DOHH2 (cell line): Measurements from ENCODE around the gene ADAM30.

Experiments used
- H3F3A ChIP-seq: fragments of 200-600 bp; sonication (generic), shearing (Covaris generic); 2 replicates; pipeline ENCODE4 v1.6.0; 2016; ENCODE audit warnings: antibody characterized with exemption, mild to moderate bottlenecking; ENCODE audit not compliant: control insufficient read depth, insufficient read depth
- H3K27ac ChIP-seq: fragments of 200-600 bp; sonication (generic); 2 replicates; pipeline ENCODE4 v1.5.1; 2014; ENCODE audit warnings: low read depth, mild to moderate bottlenecking, low read length, moderate library complexity
- H3K27me3 ChIP-seq: fragments of 200-600 bp; sonication (generic); 2 replicates; pipeline ENCODE4 v1.6.1; 2014; ENCODE audit warnings: mild to moderate bottlenecking, low read length, mixed read lengths; ENCODE audit not compliant: control insufficient read depth
- H3K36me3 ChIP-seq: fragments of 200-600 bp; sonication (generic); 2 replicates; pipeline ENCODE4 v1.6.1; 2014; ENCODE audit warnings: mild to moderate bottlenecking, low read length, moderate library complexity, mixed read lengths; ENCODE audit not compliant: control insufficient read depth
- H3K4me1 ChIP-seq: fragments of 200-600 bp; sonication (generic); 2 replicates; pipeline ENCODE4 v1.6.1; 2014; ENCODE audit warnings: mild to moderate bottlenecking, low read length, mixed read lengths; ENCODE audit not compliant: control insufficient read depth
- H3K4me2 ChIP-seq: fragments of 200-600 bp; sonication (generic); 2 replicates; pipeline ENCODE4 v1.6.0; 2014; ENCODE audit warnings: mild to moderate bottlenecking, low read length, moderate library complexity
- H3K4me3 ChIP-seq: fragments of 200-600 bp; sonication (generic); 2 replicates; pipeline ENCODE4 v1.5.1; 2014; ENCODE audit warnings: mild to moderate bottlenecking, low read length, mixed read lengths
- H3K79me2 ChIP-seq: fragments of 200-600 bp; sonication (generic); 2 replicates; pipeline ENCODE4 v1.6.1; 2014; ENCODE audit warnings: mild to moderate bottlenecking, low read length, mixed read lengths; ENCODE audit not compliant: control insufficient read depth
- H3K9me2 ChIP-seq: fragments of 200-600 bp; sonication (generic); replicated peaks from 2 replicates; pipeline ENCODE4 v1.6.1; 2014; ENCODE audit warnings: mild to moderate bottlenecking, low read length, mixed read lengths; ENCODE audit not compliant: control insufficient read depth
- H3K9me3 ChIP-seq: fragments of 200-600 bp; sonication (generic); 2 replicates; pipeline ENCODE4 v1.6.1; 2014; ENCODE audit warnings: antibody characterized with exemption, low read length, mixed read lengths; ENCODE audit not compliant: control insufficient read depth, insufficient read depth
- H4K20me1 ChIP-seq: fragments of 200-600 bp; sonication (generic); 2 replicates; pipeline ENCODE4 v1.6.0; 2014; ENCODE audit warnings: low read depth, mild to moderate bottlenecking, antibody characterized with exemption, low read length, moderate library complexity; ENCODE audit not compliant: control insufficient read depth, insufficient read depth
- CTCF ChIP-seq: fragments of 200-600 bp; sonication (generic); IDR thresholded peaks from one replicate; pipeline ENCODE4 v1.5.1; 2014; ENCODE audit warnings: antibody characterized with exemption, mild to moderate bottlenecking, low read depth, low read length; ENCODE audit not compliant: poor library complexity, severe bottlenecking
- EZH2phosphoT487 ChIP-seq: fragments of 200-600 bp; sonication (generic); IDR thresholded peaks from 2 replicates; pipeline ENCODE4 v1.6.1; 2017; ENCODE audit warnings: borderline replicate concordance, mild to moderate bottlenecking, antibody characterized with exemption, low read length, moderate library complexity, mixed read lengths

The ADAM30 gene

GRCh38 chr1:119898530-119898929 lies 2.2 kb upstream of the ADAM30 start:
- Histone ChIP-seq H3K4me2 (no peak overlapping the region), H3K9me2 (no peaks in the 10 kb centered on the region), H3K27me3 (no peaks in the 10 kb centered on the region), H3F3A (no peaks in the 10 kb centered on the region), H3K9me3 (no peaks in the 10 kb centered on the region), H3K36me3 (no peaks in the 10 kb centered on the region), H4K20me1 (no peaks in the 10 kb centered on the region), H3K79me2 (no peaks in the 10 kb centered on the region), H3K4me3 (no peak overlapping the region), H3K4me1 (no peaks in the 10 kb centered on the region), H3K27ac (no peak overlapping the region)
- TF ChIP-seq EZH2phosphoT487 (no peak), CTCF (no peak)

- no peak overlapping the region for H3K27ac ChIP-seq
- H3K9me2 ChIP-seq: no peaks in the 10 kb centered on the region
- no peak overlapping the region for H3K4me3 ChIP-seq
- no peak overlapping the region for H3K4me2 ChIP-seq
- H3K4me1 ChIP-seq: no peaks in the 10 kb centered on the region
- no peaks in the 10 kb centered on the region for H3F3A ChIP-seq
- no peaks in the 10 kb centered on the region for H4K20me1 ChIP-seq
- H3K9me3 ChIP-seq: no peaks in the 10 kb centered on the region
- no peaks in the 10 kb centered on the region for H3K79me2 ChIP-seq
- H3K36me3 ChIP-seq: no peaks in the 10 kb centered on the region
- H3K27me3 ChIP-seq: no peaks in the 10 kb centered on the region
- TF ChIP-seq CTCF (no peak), EZH2phosphoT487 (no peak)
Observed at GRCh38 chr1:119895102-119895501, 1.2 kb downstream of the ADAM30 start.

DNA sequence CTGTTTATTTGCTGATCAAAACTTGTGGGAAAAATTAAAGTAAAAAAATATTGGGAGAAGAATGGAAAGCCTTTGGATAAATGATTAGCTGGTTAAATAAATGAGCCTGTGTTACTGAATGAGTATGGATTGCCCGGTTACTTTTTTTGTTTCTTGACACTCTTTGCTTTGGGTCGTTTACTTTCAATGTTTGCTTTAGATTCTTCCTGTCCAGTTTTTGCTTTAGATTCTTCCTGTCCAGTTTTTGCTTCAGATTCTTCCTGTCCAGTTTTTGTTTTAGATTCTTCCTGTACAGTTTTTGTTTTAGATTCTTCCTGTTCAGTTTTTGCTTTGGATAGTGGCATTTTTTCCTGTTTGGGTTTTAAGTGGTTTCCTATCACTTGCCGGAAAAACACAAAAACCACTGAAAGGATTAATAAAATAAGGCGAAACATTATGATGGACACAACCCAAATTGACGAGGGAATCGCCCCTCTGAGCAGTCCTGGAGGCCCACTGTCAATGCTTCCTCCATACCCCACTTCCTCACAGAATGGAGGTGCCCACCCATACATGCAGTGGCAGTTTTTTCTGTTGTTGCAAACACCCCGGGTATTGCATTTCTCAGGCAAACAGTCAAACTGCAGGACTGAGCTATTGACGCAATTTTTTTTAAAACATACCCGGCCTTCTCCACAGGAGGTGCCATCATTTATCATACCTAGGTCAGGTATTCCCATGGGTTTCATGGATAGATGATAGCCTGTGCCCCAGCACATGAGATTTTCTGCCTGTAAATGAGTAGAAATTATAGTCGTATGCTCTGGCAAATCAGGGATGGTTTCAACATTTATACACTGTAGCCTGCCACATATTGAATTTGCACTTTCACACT lies 2.3 kb downstream of the ADAM30 start:
- Histone ChIP-seq H3K4me3 (no peak overlapping the region), H3K4me1 (no peaks in the 10 kb centered on the region), H3K27me3 (no peaks in the 10 kb centered on the region), H3K9me2 (no peaks in the 10 kb centered on the region), H3F3A (no peaks in the 10 kb centered on the region), H3K9me3 (no peaks in the 10 kb centered on the region), H3K79me2 (no peaks in the 10 kb centered on the region), H3K27ac (no peak overlapping the region), H4K20me1 (no peaks in the 10 kb centered on the region), H3K4me2 (no peak overlapping the region), H3K36me3 (no peaks in the 10 kb centered on the region)
- no peak for TF ChIP-seq CTCF
